GM18868 (cell line): ENCODE results near the gene PRICKLE1.
A peak's percentile ranks its signal among the peaks of the same experiment; 100 is the strongest.

Experiments used
- ATAC-seq: cut with Tn5 transposase; IDR thresholded peaks from one replicate; pipeline ENCODE4 v1.9.1; 2021; ENCODE audit warnings: mild to moderate bottlenecking, moderate library complexity; ENCODE audit not compliant: unreplicated experiment

PRICKLE1 gene

DNA sequence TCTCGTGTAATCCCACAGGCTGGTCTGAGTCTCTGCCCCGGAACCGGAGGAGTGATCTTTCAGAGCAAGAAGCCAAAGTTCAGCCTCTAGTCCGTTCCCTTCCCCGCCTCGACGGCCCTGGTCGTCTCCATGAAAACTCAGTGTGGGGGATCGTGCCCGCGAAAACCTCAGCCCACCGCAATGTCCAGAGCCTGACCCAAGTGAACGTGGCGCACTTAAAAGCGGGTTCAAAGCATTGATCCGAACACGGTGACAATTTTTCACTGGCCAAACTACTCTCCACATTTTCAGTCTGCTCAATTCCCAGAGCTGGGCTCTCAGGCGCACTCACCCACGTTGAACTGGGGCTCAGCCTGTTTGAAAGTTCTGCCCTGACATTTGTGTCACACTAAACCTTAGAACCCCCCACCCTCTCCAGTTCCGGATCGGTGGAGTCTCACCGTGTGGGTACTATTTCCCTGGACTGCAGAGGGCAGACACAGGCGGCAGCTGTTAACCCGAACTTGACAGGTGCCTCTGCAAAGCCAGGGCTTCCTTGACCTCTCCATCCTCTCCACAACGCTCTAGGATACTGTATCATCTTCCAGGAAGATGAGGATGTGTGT is 886 bp upstream of the PRICKLE1 start:
- no peak for ATAC-seq

DNA sequence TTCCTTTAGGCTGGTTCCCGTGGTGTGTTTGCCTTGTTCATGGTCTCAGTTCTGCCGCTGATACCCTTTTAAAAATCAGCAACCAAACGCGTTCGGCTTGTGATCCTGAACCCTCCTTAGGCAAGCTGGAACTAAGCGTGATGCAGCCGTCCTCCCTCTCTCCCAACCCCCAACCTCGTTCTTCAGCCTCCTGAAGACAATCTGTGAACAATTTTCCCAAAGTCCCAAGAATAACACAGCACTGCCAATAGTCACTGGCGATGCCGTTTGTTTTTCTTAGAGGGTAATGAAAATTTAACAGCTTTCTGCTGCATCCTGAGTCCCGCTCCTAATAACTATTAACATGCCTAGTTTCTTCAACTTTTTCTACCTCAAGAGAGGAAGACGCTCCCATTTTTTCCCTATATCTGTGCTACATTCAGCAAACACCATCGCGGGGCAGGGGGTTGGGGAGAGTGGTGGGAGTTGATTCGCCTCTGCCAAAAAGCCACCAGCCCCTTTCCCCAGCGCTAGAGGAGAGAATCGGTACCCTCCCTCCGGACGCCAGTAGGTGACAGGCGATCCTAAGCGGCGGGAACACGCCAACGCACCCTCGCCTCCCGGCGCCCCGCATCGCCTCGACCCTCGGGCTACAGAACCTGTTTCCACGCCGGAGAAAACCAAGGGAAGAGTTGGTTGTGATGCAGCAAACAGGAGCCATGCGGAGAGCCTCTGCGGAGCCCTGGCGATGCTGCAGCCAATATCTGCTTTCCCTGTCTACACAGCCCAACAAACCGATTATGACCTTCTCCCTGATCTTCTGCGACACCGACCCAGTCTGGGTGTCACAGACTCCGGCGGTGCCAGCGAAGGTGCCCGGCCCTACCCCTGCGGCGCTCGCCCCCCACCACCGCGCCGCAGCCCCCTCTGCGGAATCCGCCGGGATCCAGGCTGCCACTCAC is 752 bp downstream of the PRICKLE1 start:
- peak; percentile 33 for ATAC-seq

DNA sequence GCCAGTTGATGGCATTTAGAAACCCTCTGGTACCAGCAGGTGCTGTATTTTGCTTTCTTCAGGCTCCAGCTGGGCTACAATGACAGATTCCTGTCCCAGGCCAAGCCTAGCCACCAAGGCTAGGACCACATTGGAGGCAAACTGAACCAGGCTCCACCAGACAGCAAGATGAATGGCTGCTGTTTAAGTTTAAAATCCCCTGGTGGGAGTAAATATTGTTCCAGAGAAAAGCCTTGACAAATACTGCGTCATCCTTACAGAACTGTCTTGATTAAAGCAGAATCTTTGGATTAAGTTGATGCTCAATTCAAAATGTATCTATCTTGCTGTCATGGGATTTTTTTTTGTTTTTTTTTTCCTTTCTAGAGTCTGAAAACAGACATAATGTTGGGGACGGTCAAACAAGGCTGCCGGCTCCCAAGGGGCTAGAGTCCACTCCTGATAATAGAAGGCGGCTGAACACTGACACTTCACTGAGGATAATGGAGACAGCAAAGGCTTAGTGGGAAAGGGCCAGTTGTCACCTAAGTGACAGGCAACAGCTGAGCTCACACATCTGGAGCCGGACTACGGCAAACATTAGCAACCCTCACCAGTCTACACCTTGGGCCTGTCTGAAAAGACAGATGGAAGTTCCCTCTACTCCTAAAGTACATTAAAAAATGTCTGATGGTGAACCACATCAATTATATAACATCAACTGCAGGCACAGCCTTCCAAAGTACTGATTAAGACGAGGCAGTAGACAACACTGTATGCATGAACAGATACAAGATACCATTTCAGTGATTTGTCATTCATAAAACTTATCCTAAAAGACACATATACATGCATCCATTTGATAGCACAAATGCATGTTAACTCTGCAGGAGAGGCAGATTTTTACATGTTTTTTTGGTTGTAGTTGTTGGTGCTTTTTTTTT is 1.7 kb downstream of the PRICKLE1 start:
- ATAC-seq = no peak

DNA sequence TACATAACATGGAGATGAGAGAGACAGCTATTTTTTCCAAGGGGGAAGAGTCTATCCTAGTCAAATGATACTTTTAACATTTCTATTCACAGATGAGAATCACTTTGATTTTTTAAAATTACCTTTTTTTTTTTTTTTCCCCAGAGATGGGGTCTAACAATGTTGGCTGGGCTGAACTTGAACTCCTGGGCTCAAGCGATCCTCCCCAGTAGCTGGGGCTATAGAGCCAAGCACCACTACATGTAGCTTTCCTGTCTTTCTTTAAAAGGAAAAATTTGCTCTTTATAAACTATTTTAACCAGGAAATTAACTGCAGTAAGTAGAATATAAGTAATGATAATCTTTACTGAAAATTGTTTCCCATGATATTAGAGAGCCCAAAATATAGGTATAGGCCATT is 3.3 kb downstream of the PRICKLE1 start:
- ATAC-seq = no peak

DNA sequence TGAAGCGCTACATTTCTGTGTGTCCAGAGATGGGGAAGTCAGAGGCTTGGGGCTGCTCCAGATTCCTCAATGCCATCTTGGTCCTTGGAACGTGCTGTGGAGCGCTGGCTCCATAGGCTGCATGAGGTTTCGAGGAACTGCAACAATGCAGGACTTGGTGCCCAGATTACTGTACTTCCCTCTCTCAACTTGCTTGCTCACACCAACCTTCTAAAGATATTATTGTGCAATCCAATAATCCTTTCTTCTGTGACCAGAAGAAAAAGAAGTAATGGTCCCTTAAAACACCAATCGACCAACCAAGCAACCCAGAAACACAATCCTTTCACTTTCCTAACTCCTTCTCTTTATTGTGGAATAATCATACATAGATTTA is 3.7 kb downstream of the PRICKLE1 start:
- no peak for ATAC-seq

DNA sequence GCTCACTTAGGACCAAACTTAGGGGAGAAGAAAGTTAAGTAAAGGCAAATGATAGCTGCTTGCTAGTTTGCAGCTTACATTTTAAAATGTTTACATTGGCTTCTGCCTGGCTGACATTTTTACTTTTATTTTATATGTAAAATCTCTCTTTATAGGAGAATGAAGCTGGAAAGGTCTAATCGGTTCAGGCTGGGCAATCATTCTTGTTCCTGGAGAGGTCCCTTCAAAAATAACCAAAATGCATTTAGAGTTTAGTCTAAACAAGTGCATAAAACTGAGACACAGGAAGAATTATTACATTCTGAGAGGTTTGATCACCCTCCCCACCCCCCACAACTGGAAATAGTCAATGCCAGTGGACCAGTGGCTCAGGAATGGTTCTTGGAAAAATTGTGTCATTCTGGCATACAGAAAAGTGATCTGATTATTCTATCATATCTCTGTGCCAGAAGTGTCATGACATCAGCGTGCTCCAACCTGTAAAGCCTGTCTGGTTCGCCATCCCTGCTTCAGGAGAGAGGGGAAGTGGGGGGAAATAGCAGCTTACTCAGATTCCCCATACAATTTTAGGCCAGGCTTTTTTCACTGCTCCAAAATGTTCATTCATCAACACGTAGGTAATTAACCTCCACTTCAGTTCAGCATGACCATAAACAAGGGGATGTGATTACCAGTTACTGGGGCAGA is 4.2 kb downstream of the PRICKLE1 start:
- ATAC-seq = no peak

DNA sequence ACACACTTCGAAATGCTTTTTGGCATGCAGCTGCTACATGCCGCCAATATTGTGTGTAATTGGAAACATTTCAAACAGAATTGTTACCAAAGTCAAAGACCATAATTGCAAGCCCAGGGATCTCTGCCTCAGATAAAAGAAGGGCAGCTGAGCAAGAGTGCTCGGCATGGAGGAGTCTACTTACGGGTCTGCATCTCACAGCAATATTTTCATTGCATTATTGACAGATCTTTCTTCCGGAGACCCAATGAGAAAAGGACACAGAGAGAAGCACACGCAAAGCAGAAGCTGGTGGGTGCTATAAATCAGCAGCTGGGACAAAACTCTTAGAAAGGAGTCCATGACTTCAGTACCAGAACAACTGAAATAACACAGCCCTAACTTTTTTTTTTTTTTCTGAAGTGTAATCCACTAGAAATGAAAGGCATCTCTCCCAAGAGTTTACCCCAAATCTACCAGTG is 4.9 kb downstream of the PRICKLE1 start:
- ATAC-seq = no peak

DNA sequence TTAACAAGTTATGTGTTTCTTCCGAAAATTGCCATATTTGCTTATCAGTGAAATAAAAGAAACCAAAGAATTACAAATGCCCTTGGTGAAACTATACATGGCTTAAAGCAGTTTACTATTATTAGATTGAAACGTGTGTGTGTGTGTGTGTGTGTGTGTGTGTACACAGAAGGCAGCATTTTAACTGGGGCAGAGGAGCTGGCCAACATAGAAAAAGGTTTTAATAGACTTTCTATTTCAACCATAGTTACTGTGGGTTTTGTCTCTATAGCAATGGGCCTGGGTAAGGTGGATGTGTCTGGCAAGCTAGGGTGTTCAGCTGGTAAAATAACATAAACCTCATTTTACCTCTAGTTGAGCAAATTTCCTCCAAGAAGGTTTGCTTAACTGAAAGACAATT is 6.5 kb downstream of the PRICKLE1 start:
- no peak for ATAC-seq

DNA sequence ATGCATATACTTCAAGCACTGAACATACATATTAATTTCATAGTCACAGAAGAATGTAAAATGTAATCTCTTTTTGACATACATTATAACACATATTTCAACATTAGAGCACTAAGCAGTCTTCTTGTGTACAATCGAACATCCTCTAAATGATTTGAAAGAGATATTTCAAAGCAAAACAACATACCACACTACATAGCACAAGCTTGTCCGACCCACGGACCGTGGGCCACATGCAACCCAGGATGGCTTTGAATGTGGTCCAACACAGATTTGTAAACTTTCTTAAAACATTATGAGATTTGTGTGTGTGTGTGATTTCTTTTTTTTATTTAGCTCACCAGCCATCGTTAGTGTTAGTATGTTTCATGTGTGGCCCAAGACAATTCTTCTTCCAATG is 7.0 kb downstream of the PRICKLE1 start:
- ATAC-seq = no peak

DNA sequence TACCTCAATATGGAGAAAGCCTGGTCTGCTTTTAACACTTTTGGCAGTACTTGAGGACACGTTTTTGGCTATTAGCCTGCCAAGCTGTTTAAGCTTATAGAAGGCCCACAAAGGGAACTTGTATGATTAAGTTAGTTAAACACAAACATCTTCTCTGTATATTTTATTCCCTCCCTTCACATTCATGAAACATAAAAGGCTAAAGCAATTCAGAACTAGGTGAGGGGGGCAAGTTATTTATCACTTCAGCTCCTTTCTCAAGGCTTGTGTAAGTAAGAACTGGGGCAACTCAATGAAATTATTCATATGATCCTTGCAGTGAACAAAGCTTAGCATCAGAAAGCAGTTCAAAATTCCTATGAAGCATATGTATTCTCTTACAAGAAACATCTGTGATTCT is 7.5 kb downstream of the PRICKLE1 start:
- ATAC-seq = no peak

DNA sequence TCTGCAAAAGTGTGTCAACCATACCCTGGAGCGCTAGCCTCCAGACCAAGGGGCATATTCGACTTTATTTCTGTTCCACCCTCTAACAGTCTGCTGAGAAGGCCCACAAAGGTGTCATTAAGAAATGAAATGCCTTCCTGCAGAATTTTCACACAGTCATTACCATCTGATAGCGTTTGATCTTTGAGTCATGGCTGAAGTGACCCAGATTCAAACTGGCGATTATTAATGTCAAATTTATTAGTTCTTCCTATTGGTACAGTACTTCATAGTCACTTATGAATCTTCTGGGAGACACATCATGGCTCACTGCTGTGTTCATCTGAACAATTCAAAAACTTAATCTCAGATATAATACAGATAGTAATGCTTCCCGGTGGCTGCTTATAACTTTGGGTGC is 13.2 kb downstream of the PRICKLE1 start:
- no peak for ATAC-seq

DNA sequence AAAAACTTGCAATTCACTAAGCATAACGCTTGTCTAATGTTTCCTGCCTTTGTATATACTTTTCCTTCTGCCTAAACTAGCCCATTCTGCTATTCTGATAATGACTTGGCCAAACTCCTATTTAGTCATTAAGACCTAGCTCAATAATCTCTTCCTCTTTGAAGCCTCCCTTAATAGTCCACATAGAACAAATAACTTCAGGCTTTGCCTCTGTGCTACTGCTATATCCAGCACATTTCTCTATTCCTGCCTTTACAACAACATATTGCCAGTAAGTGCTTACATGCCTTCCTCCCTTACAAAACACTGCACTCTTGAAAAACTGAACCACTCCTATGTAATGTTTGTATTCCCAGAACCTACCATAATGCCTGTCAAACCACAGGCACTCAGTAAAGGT is 13.8 kb downstream of the PRICKLE1 start:
- ATAC-seq = no peak

DNA sequence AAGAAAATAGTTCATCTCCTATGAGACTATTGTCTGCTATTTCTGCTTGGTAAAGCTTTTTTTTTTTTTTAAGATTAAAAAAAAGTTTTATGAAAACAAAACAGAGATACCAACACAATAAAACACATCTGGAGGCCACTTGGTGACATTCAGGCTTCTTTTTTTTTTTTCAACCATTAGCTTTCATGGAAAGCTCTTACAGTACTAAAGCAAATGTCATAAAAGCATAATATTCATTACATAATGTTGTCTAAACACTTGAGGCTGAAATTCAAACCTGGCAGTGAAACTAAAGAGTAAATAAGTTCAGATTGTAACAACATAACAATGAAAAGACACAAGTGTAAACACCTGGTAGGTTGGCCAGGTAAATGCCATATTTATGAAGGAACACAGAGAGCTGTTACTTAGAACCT is 14.7 kb downstream of the PRICKLE1 start:
- no peak for ATAC-seq

DNA sequence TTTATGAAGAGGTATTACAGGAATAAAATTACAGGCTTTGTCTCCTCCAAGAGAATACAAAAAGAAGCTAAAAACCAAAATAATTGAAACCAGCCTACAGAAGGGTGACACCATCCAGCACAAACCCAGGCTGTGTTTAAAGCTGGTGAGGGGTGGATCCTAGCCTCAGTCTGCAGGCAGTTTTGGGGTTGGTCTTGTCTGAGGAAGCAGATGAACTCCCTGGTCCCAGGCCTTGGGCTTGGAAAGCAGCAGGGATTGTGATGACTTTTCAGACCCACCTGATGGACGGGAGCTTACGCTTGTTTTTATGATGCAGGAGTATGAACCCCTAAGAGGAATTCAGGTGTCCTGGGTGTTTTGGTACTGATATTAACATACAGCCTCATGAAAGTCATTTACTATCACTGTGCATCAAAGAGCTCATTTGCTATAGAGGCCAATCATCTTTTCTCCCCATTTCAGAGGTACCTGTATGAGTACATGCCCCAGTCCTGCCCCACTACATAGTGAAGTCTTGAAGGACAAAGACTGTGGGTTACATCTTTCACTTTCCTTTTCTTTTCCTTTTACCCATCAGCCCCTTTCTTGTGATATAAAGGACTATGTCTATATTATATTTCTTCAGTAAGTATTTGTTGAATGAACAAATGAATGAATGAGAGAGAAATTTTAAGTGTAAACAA is 18.1 kb downstream of the PRICKLE1 start:
- no peak for ATAC-seq

DNA sequence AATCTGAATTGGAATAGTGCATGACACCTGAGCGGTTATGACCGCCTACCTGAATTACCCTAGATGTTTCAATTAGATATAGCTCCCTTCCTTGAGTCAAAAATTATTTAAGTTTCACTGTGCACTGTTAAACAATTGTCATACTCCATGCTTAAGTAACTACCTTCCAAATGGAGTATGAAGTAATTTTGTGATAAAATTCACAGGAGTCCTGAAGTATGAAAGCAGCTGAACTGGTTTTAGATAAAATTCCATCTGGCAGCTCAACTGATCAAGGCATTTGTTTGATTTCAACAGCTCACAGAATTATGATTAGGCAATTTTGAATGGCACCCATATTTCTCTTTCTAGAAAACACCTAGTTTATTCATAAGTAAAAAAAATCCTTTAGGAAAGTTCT is 19.5 kb downstream of the PRICKLE1 start:
- ATAC-seq = no peak

DNA sequence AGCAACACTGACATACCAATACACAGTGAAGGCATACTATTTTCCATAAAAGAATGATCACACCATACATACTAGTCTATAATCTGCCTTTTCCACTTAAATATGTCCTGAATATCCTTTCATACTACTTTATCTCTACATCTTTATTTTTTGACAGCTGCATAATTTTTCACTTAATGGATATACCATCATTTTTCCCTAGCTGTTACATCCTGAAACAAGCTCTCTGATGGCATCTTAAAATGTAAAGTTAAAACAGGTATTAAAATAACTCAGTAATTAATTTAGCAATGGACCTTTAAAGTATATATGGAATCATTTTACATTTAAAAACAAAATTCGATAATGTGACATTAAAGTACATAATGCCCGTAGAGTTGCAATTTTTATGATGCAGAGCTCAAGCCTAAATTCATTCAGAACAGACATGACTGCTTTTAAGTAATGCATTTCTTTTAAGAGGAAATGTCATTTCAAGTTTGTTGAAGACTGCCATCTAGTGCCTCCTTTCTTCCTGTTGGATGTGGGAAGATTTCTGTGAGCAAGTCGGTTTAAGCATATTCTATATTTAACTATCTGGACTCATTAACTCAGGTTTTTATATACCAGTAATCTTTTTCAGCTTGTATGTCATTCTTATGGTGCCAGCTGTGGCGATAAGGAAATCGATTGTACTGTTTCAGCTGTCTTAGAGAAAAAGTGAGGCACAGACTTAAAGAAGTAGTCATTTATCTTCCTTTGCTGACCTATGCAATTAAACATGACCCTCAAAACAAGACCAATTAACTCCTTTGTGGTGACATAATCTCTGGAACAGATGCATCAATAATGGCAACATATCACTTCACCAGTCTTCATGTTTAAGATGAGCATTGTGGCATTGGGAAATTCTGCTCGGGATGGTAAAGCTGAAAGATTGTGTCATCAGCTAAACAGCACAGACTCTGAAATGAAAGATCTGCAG is 20.3 kb downstream of the PRICKLE1 start:
- peak; percentile 70 for ATAC-seq

DNA sequence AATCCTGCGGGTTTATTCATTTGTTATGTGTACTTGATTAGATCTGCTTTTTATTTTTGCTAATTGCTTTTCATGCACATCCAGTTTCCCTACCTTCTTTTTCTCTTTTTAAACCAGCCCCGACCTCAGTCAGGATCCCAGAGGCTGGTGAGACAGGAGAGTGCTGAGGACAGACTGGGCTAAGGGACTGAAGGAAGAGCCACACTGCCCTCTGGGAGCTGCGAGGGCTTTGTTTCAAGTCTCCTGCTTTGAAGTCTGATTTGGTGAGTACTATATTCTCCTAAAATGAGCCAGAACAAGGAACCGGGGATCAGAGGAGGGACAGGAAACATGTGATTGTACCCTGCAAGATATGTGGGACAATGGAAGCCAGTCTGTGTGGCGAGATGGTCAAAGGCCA is 23.9 kb downstream of the PRICKLE1 start:
- ATAC-seq = no peak

DNA sequence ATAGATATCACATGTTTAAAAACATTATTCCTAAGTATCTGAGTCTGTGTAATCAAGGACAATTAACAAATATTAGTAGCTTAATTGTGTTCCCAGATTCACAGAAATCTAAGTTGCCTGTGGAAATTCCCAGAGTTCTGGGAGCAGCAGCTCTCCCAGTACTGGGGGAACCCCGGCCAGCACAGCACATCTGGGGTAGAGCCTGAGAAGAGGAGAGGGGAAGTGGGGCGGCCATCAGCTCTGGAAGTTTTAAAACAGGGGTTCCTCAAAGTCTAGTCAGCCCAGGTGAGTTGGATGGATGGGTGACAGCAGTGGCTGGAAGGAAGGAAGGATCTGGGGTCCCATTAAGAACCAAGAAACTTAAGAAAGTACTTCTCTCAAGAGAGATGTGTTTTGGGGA is 24.6 kb downstream of the PRICKLE1 start:
- ATAC-seq = no peak

DNA sequence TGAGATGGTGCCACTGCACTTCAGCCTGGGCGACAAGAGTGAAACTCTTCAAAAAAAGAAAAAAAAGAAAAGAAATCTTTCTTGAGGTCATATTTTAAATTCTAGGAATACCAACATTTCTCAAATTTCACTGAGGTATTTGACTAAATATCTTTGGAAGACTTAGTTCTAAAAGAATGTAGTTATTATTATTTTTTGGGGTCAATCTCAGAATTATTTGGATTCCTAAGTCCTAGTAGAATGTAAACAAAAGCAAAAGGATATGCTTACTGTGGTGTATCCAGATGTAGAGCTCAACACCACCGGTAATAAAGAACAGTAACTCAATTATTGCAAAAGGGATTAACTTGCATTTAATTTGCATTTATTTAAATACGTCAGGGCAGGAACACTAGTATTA is 25.0 kb downstream of the PRICKLE1 start:
- ATAC-seq = no peak
